ENCODE results near the gene KLHL8.
"Not testable (repeated sequence)": the region's sequence is repeated elsewhere in the genome, so short reads cannot be mapped to it uniquely, and the experiment has no call there.

The KLHL8 gene

DNA sequence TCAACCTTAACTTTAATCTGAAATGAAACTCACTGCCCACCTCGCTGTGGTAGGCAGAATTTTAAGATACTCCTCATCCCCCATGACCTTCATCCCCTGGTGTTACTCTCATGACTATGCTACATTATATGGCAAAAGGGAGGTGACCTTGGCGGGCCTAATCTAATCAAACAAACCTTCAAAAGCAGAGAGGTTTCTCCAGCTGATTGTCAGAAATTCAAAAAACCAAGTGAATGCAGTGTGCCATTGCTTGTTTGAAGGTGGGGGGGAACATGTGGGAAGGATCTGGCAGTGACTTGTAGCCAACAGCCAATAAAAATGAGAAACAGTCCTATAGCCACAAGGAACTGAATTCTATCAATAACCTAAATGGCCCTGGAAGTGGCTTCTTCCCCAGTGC is 48.5 kb downstream of the KLHL8 start:
- DNase-seq: no peak

DNA sequence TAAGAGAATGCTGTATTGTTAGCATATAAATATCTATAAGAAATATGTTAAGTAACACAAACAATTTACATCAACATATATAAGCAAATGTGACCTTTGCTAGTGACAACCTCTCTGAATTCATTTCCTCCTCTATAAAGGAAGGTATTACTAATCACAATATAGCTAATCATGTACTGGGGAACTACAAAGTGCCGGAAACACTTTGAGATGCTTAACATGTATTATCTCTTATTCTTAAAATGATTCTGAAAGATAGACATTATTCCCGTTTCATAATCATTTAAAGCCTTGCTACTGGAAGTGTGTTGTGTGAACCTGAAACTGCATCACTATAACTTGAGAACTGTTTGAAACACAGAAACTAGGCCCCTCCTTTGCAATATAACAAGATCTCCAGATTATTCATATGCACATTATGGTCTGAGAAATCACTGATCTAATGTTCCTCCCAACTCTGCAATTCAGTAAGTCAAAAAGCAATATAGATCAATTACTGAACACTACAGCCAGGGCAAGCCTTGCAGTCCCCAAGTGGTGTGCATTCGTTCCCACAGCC is 54.0 kb downstream of the KLHL8 start:
- DNase-seq: no peak

DNA sequence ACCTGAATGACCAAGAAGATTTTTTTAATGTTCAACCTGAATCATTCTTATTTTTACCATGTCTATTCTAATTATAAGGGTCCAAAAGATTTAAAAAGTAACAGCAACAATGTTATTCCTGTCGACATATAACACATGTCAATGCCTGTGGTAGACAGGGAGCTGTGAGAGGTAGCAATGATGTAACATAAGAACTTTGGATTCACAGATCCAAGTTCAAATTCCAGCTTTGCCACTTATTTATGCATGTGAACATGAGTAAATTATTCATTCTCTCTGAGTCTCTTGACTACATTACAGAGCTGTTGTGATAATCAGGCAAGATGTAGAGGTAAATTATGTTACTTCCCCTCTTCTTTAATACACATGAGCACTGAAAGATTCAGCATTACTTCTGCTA is 54.5 kb downstream of the KLHL8 start:
- DNase-seq: no peak

DNA sequence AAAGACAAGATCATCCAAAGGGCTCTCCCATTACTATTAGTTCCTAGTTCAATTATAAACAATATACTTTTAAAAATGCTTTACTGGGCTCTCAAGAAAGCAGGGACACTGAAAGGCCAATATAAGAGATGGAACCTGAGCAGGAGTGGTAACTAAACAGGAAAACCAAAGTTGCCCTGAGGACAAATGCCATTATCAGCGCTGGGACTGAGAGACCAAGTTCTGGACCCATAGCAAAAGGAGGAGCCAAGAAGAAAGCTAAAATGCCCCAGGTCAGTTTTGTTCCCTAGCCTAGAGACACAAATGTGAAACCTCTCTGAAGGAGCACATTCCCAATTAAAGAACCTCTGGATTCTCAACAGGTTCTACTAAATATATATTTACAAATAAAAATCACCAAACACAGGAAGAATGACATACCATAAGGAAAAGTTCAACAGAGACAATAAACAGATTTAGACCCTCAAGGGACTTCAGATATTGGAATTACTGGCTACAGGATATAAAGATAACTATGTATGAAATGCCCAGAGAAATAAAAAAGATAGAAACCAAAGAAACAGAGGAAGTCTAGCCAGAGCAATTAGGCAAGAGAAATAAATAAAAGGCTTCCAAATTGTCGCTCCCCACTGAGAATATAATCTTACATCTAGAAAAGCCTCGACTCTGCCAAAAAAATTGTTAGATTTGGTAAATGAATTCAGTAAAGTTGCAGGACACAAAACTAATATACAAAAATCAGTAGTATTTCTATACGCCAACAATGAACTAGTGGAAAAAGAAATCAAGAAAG is 67.1 kb downstream of the KLHL8 start:
- DNase-seq: no peak

DNA sequence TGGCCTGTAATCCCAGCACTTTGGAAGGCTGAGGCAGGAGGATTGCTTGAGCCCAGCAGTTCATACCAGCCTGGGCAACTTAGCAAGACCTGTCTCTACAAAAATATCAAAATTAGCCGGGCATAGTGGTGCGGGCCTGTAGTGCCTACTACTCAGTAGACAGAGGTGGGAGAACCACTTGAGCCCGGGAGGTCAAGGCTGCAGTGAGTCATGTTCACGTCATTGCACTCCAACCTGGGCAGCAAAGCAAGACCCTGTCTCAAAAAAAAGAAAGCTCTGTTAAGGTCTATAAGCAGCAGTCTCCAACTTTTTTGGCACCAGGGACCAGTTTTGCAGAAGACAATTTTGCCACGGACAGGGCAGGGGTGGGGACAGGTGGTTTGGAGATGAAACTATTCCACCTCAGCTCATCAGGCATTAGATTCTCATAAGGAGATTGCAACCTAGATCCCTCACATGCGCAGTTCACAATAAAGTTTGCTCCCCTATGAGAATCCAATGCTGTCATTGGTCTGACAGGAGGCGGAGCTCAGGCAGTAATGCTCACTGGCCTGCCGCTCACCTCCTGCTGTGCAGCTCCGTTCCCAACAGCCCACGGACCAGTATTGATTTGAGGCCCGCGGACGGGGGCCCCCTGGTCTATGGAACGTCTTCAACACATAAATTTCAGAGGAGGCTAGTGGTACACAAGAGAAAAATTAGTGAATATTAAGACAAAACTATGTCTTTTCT is 67.9 kb downstream of the KLHL8 start:
- no peak for DNase-seq

DNA sequence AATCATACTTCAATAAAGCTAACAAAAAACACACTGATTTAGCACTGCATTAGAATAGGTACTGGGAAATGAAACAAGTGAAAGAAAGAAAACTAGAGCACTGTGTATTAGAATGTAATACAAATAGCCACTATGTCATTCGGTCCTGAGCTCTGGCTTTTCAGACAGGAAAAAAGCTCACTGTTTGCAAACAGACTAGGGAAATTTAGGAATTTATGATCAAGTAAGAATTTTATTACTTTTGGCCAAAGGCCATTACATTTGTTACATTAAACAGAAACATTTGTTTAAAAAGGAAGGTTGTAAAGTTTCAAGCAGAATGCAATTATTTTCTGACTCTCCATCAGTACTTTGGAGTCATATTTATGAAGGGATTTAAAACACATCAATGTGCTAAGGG is 68.7 kb downstream of the KLHL8 start:
- DNase-seq: no peak

DNA sequence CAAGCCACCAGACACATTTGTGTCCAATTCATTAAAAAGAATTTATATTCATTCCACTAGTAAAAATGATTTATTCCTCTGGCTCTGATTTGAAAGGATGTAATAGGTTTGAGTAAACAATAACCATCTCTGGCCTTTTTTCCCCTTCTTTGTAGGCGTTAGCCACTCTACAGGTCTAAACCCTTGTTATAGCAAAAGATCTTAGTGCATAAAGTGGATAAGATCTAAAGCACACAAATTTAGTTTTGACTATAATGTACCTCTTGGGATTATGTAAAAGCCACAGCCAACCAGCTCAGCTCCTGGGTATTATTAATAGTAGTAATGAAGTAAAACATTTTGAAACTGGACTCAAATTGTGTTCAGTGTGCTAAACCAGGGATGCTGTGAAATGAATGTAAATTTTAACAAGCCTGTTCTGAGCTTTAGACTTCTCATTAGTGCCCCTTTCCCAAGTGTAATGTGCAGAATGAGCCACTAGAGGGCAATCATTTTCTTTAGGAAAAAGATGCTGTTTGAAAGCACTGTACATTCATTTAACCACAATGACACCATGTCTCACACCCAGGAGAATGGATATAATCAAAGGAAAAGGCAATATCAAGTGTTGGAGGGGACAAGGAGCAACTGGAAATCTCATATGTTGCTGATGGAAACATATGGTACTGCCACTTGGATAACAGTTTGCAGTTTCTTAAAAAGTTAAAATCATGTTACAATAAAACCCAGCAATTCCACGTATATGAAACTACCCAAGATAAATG is 69.7 kb downstream of the KLHL8 start:
- DNase-seq: peak; percentile 6 to 60

DNA sequence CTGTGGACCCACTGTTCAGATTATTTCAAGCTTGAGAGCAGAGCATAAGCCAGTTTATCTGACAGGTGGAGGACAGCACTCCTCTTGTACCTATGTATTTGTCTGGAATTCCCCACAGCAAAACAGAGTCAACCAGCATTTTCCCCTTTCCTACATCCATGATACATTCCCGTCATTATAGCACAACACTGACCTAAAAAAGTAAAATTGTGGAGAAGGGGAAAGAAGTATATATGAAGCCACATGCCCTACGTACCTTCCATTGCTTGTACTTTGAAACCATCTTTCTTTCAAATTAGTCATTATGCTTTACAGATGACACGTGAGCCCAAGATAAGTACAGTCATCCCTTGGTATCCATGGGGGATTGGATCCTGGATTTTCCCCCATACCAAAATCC is 73.3 kb downstream of the KLHL8 start:
- DNase-seq: no peak

DNA sequence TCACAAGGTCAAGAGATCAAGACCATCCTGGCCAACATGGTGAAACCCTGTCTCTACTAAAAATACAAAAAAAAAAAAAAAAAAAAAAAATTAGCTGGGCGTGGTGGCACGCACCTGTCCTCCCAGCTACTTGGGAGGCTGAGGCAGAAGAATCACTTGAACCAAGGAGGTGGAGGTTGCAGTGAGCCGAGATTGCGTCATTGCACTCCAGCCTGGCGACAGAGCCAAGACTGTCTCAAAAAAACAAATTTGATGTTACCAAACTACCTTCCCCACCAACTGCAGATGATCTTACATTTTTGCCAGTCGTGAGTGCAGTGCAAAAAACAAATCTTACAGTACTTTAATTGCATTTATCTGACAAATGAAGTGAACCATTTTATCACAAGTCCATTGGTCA is 74.5 kb downstream of the KLHL8 start:
- DNase-seq: not testable (repeated sequence)

DNA sequence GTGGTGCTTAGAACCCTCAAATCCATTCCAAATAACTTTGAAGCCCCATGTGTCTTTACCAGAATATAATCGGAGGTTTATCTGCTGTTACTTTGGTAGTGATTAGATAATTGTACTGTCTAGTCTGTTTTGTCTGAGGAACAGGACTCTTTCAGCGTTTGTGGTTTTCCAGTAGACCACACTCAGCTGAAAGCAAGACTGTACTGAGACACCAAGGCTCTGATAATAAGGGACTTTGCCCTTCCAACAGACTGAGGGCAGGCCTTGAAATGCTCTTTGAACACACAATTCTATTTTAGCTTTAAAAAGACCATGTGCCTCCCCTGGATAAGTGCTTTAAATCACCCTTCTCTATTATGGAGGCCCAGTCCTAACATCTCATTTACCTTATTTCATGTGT is 76.1 kb downstream of the KLHL8 start:
- no peak for DNase-seq

DNA sequence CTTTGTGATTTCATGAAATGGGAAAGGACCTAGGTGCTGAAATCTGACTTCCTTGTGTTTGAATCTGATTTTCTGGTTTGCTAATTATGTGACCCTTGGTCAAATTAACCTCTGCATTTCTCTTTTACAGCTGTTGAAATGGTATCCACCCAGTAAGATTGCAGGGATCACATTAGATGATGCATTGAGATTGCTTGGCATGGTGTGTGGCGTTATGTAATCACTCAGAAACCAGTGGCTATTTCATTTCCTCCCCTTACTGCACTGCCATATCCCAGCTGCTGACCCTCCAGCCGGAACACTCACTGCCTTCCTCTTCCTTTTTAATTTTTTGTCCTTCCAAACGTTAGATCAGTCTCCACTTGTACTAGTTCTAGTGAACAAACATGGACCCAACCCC is 79.0 kb downstream of the KLHL8 start:
- DNase-seq: no peak

DNA sequence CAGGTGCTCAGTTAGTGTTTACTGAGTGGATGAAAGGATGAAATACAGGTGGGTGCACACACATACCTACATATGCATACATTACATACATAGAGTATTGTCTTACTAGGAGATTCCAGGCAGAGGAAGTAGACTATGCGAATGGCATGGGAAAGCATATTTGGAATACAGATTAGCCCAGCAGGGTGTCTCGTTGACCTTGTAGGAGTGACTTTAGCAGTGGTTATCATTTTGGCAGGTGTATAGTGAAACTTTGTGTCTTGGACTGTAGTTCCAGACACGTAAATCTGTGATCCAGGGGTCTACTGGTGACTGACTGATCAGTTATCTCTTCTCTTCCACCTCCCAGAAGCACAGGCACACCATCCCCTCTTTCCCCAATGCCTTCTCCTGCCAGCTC is 86.3 kb downstream of the KLHL8 start:
- no peak for DNase-seq

DNA sequence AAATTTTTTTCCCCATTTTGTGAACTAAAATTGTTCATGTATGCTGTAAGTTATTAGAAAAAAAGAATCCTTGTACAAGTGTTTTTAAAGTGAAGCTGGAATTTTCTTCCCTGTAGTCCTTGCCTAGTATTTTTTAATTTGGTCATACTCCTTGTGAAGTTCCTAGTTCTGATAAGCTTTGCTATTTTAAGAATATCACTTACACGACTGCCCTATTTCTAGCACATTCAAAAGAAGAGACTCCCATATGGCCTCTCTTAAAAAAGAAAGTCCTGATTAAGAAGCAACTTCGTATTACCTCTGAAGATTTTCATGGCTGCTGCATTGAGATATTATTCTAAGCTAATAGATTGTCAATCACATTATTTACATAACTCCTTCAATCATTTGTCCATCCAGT is 87.2 kb downstream of the KLHL8 start:
- DNase-seq: no peak

DNA sequence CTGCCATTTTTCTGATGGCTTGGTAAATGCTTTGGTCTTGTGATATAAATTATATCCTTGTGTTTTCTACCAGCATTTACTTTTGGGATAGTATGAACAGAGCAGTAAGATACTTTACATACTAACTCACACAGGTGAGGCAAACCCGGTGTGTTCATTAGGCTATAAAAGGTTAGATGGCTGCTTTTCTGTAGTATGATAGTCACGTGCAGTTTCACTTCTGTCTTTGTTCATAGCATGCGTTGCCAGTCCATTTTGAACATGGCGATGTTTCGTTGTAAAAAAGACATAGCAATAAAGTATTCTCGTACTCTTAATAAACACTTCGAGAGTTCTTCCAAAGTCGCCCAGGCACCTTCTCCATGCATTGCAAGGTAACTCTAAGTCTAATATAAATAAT is 88.4 kb downstream of the KLHL8 start:
- DNase-seq: no peak

DNA sequence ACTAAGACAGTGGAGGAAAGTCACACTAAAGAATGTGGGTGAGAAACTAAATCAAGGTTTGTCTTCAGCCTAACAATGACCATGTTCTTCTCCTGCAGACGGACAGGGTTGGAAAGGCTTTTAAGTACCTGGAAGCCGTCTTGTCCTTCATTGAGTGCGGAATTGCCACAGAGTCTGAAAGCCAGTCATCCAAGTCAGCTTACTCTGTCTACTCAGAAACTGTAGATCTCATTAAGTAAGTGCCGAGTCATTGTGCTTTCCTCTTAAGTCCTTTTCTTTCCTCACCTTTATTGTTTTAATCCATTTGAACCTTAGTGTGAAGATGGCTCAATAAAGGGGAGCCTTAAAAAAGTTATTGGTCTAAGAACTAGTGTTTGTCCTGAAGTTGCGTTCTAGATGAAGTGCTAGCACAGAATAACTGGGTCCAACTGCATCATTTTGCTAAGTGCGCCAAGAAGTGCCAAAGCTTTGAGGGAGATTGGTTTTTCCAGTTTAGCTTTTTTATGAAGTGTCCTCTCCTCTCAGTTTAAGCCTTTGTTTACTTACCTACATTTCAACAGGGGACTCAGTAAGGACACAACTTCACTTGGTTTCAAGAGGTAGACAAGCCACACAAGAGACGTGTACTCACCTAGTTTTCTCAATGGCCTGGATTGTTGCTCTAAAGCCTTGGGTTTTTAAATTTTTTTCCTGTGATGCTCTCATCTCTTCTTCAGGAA is 89.3 kb downstream of the KLHL8 start:
- no peak for DNase-seq

DNA sequence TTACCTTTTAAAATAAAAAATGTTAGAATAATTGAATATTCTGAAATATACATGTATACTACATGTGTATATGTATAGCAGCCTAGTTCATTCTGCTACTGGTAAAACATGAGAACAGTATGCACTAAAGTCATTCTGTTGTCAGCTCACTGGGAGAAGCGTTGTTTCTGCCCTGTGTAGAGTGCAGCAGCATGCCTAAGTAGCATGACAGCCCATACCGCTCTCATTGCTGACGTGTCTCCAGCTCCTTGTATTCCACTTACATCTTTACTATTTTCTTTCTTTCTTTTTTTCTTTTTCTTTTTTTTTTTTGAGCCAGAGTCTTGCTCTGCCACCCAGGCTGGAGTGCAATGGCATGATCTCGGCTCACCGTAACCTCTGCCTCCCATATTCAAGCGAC is 90.7 kb downstream of the KLHL8 start:
- DNase-seq: no peak

DNA sequence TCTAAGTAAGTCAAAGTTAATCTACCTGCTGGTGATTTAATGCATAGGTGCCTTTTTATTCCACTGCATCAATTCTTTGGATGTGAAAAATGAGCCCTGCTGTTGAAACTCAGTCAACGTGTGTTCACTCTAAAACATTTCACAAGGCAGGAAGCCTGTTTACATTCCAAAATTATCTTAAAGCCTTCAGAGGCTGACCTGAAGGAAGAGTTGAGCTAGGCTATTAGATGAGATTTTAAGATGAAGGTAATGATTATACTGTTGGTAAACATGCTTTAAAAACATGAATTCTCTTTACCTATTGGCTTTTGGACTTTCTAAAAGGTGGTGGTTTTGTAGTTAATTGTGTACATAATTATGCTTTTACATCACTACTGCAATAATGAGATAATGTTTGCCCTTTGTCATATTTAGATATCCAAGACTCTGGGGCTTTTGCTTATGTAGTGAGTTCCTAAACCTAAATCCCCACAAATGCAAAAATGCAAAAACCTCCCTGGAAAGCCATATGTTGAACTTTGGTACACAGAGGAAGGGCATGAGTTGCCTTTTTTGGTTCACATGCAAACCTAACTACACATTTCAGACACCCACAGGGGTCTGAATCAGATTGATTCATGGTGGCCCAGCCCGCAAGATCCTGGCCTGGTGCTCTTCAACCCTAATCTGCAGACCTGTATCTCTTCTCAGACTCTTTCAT is 92.3 kb downstream of the KLHL8 start:
- no peak for DNase-seq

DNA sequence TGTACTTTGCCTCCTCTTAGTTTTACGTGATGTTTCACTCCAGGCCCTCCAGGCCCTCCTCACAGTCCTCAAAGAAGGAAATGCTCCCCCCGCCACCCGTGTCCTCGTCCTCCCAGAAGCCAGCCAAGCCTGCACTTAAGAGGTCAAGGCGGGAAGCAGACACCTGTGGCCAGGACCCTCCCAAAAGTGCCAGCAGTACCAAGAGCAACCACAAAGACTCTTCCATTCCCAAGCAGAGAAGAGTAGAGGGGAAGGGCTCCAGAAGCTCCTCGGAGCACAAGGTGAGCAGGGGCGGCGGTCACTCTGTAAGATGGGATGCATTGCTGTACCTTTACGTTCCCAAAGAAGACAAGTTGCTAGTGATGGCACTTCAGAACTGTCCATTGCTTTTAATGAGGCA is 94.4 kb downstream of the KLHL8 start:
- DNase-seq: no peak

DNA sequence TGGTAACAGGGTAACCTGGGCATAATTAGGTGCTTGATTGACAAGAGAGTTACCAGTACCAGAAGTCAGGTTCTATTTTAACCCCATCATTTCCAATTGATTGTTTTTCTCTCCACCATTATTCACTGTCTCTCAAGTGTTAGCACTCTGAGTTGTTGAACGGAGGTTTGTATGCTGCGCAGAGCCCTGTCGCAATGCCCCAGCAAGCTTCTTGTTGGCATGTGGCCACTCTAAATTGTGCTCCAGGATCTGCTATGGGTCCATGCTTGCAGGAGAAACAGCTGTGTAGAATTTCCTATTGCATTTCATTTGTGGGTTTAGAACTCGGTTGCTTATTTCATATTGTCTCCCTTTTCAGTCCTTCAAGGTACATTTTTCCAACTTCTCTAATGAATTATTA is 98.2 kb downstream of the KLHL8 start:
- no peak for DNase-seq

DNA sequence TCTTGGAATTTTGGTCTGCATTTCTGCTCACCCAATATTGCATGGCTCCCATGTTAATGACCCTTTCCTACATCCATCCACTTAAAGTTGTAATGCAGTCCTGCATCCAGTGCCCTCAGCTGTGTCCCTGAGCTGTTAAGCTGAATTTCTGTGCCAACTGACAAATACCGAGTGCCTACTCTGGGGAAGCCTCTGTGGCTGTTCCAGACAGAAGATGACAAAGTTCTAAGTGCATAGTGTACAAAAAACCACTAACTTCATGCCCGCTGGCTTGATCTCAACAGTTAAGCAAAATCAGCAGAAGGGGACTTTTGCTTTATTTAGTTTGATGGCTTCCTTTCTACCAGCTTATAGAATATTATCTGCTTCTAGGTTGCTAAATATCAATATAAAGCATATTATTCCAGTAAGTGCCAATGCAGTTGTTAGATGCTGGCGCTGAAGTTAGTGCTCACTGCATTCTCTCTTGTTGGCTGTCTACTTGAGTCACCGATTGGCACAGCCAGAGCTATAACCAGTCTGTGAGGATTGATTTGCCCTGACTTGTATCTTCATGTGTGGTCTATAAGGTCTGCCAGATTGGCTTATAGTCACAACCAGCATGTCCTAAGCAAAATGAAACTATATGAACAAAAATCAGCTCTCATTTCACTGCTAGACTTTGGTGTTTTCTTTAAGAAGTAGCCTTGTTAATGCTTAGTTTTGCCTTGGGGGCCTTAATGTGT is 98.9 kb downstream of the KLHL8 start:
- no peak for DNase-seq

DNA sequence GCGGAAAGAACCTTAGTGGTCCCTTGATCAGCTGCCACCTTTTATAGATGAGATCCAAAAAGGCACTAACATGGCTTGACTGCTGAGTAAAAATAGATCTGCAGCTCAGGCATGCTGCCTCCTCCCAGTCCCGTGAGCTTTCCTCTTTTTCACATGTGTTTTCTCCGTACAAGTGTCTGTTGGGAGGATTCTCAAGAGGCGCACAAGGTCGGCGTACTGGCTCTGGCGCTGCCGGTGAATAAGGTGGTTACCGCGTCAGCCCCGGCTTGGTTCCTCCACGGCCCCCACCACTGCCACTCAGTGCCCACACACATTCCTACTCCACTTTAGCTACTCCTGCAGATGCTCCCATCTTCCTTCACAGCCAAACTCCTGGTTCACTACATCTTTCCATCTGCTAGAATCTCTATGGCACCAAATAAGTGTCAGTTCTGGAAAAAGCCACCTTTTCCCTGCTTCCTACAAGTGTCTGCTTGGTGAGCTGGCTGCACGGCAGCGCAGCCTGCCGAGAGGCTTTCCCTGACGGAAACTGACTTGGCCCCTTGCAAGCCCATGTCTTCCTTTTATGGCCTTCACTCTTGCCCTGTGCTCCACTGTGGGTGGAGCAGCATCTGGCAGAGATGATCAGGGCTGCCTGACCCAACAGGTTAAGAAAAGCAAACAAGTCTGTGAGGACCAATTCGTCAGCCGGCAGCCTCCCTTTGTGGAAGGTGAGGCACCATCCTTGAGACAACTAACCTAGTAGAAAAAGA is 99.8 kb downstream of the KLHL8 start:
- no peak for DNase-seq
